GM12878 (cell line): ENCODE results near the gene SPOCK1. TPM values are rescaled to one million over a fixed set of nuclear protein-coding genes. Genes with fewer than 3 reads are reported as not detected.

Experiments
- ATAC-seq: fragments of 200-7000 bp; cut with Tn5 transposase; 3 replicates; pipeline ENCODE4 v1.9.1; 2020; ENCODE audit warnings: mild to moderate bottlenecking, moderate library complexity
- BruUV-seq: library from RNA; stranded (reverse); fragments of 400-500 nt; replicated peaks from 2 replicates; lab custom pipeline; 2021; lab: Mats Ljungman, UMichigan
- CTCF ChIA-PET: fragments of 300-600 bp; sonication (Branson Sonifier 250); formaldehyde crosslinking; extraction: SDS; loops from one replicate; lab custom pipeline; 2021; ENCODE audit warnings: inconsistent platforms; lab: Yijun Ruan, JAX
- POLR2A ChIA-PET: fragments of 350-600 bp; formaldehyde crosslinking; extraction: SDS; loops from one replicate; lab custom pipeline; 2021; ENCODE audit warnings: inconsistent platforms; lab: Charles Lee
- RAD21 ChIA-PET: fragments of 300-600 bp; sonication (Branson Sonifier 250); formaldehyde crosslinking; loops from one replicate; lab custom pipeline; 2023; ENCODE audit warnings: antibody characterized with exemption; ENCODE audit not compliant: unreplicated experiment; lab: Charles Lee
- SMC1A ChIA-PET: fragments of 300-600 bp; sonication (Branson Sonifier 250); formaldehyde crosslinking; loops from one replicate; lab custom pipeline; 2023; ENCODE audit not compliant: unreplicated experiment, uncharacterized antibody; lab: Charles Lee
- DNase-seq: peaks from one replicate; pipeline ENCODE4 v3.0.0-alpha.2; 2011; ENCODE audit warnings: low read depth, low spot score
- FAIRE-seq: peaks from 3 replicates; lab custom pipeline; 2011; peaks lifted over from hg19 to GRCh38; lab: Jason Lieb, UNC
- H2AFZ ChIP-seq: 2 replicates; pipeline ENCODE4 v1.6.0; 2011; ENCODE audit warnings: low read depth, low read length, control low read depth; ENCODE audit not compliant: control insufficient read depth
- H3K27ac ChIP-seq: 2 replicates; pipeline ENCODE4 v1.5.1; 2011; ENCODE audit warnings: control low read depth; ENCODE audit not compliant: control insufficient read depth, insufficient read depth
- H3K27me3 ChIP-seq, 2 experiments: replicated peaks in 1 of 2; 2 replicates each; pipeline versions ENCODE4 v1.6.0 to v1.6.1; 2011; ENCODE audit warnings: low read length in 1 of 2; ENCODE audit not compliant: control insufficient read depth in 2 of 2, insufficient read depth in 2 of 2
- H3K36me3 ChIP-seq, 2 experiments: 2 replicates each; pipeline ENCODE4 v1.5.1; 2011; ENCODE audit warnings: low read length in 1 of 2; ENCODE audit not compliant: control insufficient read depth in 2 of 2, insufficient read depth in 2 of 2
- H3K4me1 ChIP-seq: 2 replicates; pipeline ENCODE4 v1.6.1; 2011; ENCODE audit warnings: mild to moderate bottlenecking, low read length, moderate library complexity, mixed read lengths; ENCODE audit not compliant: control insufficient read depth, insufficient read depth
- H3K4me2 ChIP-seq: 2 replicates; pipeline ENCODE4 v1.6.0; 2011; ENCODE audit warnings: control low read depth; ENCODE audit not compliant: control insufficient read depth, insufficient read depth
- H3K4me3 ChIP-seq: fragments of 200-600 bp; sonication (generic); 2 replicates; pipeline ENCODE4 v1.5.1; 2016
- H3K79me2 ChIP-seq: 2 replicates; pipeline ENCODE4 v1.6.0; 2011; ENCODE audit warnings: low read length; ENCODE audit not compliant: control insufficient read depth, insufficient read depth
- H3K9ac ChIP-seq: 2 replicates; pipeline ENCODE4 v1.8.0; 2011; ENCODE audit warnings: low read length, control low read depth, mixed read lengths; ENCODE audit not compliant: control insufficient read depth, insufficient read depth
- H3K9me3 ChIP-seq: replicated peaks from 3 replicates; pipeline ENCODE4 v1.5.1; 2011; ENCODE audit warnings: mild to moderate bottlenecking, low read length; ENCODE audit not compliant: control insufficient read depth, insufficient read depth
- H4K20me1 ChIP-seq: 2 replicates; pipeline ENCODE4 v1.6.0; 2011; ENCODE audit not compliant: control insufficient read depth, insufficient read depth
- CBFB ChIP-seq: IDR thresholded peaks from 2 replicates; pipeline ENCODE4 v1.6.1; 2016; ENCODE audit warnings: antibody characterized with exemption, low read depth
- CEBPB ChIP-seq, 2 experiments: fragments of 150-350 bp in 1 of 2; IDR thresholded peaks; 2 replicates each; pipeline ENCODE4 v1.6.1; 2012 to 2014; ENCODE audit warnings: low read depth in 2 of 2, low read length in 2 of 2, borderline replicate concordance in 1 of 2, inconsistent platforms in 1 of 2
- CREM ChIP-seq: IDR thresholded peaks from 2 replicates; pipeline ENCODE4 v1.6.1; 2014; ENCODE audit warnings: antibody characterized with exemption, low read depth
- EP300 ChIP-seq, 2 experiments: fragments of 150-350 bp in 1 of 2; IDR thresholded peaks; 2 replicates each; pipeline ENCODE4 v1.6.1; 2011 to 2012; ENCODE audit warnings: low read depth in 2 of 2, low read length in 2 of 2, borderline replicate concordance in 1 of 2, improper control_type of control experiment in 1 of 2, inconsistent platforms in 1 of 2; ENCODE audit not compliant: control insufficient read depth in 1 of 2
- HDAC2 ChIP-seq: fragments of 200-600 bp; sonication (generic); IDR thresholded peaks from 2 replicates; pipeline ENCODE4 v1.6.1; 2017
- KLF5 ChIP-seq: fragments of 450-650 bp; IDR thresholded peaks from 2 replicates; pipeline ENCODE4 v1.6.1; 2014; ENCODE audit warnings: mild to moderate bottlenecking; ENCODE audit not compliant: partially characterized antibody
- MEF2B ChIP-seq: fragments of 450-650 bp; IDR thresholded peaks from 2 replicates; pipeline ENCODE4 v1.6.1; 2018; ENCODE audit warnings: mild to moderate bottlenecking, moderate library complexity; ENCODE audit not compliant: partially characterized antibody, poor library complexity, severe bottlenecking
- NFYA ChIP-seq: IDR thresholded peaks from 2 replicates; pipeline ENCODE4 v1.6.1; 2011; ENCODE audit warnings: low read depth, mild to moderate bottlenecking, low read length, improper control_type of control experiment, borderline replicate concordance
- NR2C1 ChIP-seq: fragments of 450-650 bp; IDR thresholded peaks from 2 replicates; pipeline ENCODE4 v1.6.1; 2017; ENCODE audit warnings: antibody characterized with exemption, mild to moderate bottlenecking, moderate library complexity
- NRF1 ChIP-seq: conservative IDR thresholded peaks from 2 replicates; pipeline ENCODE4 v1.6.1; 2011; ENCODE audit warnings: mild to moderate bottlenecking, low read depth, low read length, improper control_type of control experiment
- POLR2A ChIP-seq: IDR thresholded peaks from 2 replicates; pipeline ENCODE4 v1.6.1; 2011; ENCODE audit warnings: low read depth, mild to moderate bottlenecking, low read length
- RFX5 ChIP-seq: IDR thresholded peaks from 2 replicates; pipeline ENCODE4 v1.6.1; 2011; ENCODE audit warnings: low read depth, low read length, improper control_type of control experiment
- SMAD1 ChIP-seq: fragments of 450-650 bp; IDR thresholded peaks from 2 replicates; pipeline ENCODE4 v1.6.1; 2018; ENCODE audit warnings: mild to moderate bottlenecking, low read depth; ENCODE audit not compliant: partially characterized antibody
- SUPT20H ChIP-seq: IDR thresholded peaks from 2 replicates; pipeline ENCODE4 v1.6.1; 2011; ENCODE audit warnings: low read depth, mild to moderate bottlenecking, low read length, moderate library complexity, borderline replicate concordance; ENCODE audit not compliant: control insufficient read depth
- TAF1 ChIP-seq: IDR thresholded peaks from 2 replicates; pipeline ENCODE4 v1.6.1; 2011; ENCODE audit warnings: mild to moderate bottlenecking, low read depth, low read length, borderline replicate concordance
- TBL1XR1 ChIP-seq: IDR thresholded peaks from 2 replicates; pipeline ENCODE4 v1.6.1; 2012; ENCODE audit warnings: low read depth, low read length, improper control_type of control experiment
- ZBTB11 ChIP-seq: fragments of 450-650 bp; formaldehyde crosslinking; IDR thresholded peaks from 2 replicates; pipeline ENCODE4 v1.5.0; 2022; ENCODE audit warnings: mild to moderate bottlenecking, missing genetic modification characterization
- ZNF207 ChIP-seq: fragments of 450-650 bp; IDR thresholded peaks from 2 replicates; pipeline ENCODE4 v1.6.1; 2014; ENCODE audit warnings: antibody characterized with exemption, mild to moderate bottlenecking, borderline replicate concordance
- ZNF622 ChIP-seq: fragments of 450-650 bp; IDR thresholded peaks from 2 replicates; pipeline ENCODE4 v1.6.1; 2017; ENCODE audit warnings: mild to moderate bottlenecking, inconsistent platforms
- WGBS: methylation state at CpG from one replicate; pipeline ENCODE4 v1.1.6; 2016; ENCODE audit warnings: low lambda C conversion rate; ENCODE audit not compliant: insufficient replicate concordance, insufficient coverage; ENCODE audit errors: missing lambda C conversion rate; 5-methylcytosine and 5-hydroxymethylcytosine counted together
- in situ Hi-C: fragments of 300-500 bp; cut with MboI; formaldehyde crosslinking; loops from 9 replicates; pipeline ENCODE4 v1.14.3; 2018; ENCODE audit warnings: mixed read lengths
- intact Hi-C: fragments of 100-400 bp; cut with micrococcal nuclease; formaldehyde crosslinking; loops from one replicate; pipeline ENCODE4 v1.14.2; 2022; ENCODE audit not compliant: unreplicated experiment
- polyA plus RNA-seq, 11 experiments: library from polyadenylated mRNA; depleted of rRNA in 4 of 11; unstranded in 6 of 11; stranded (reverse) in 5 of 11; fragments of >200 nt; fragmentation: Nextera tagmentation in 4 of 11; fragmentation: Illumina TruSeq in 1 of 11; extraction: Ambion mirVana in 4 of 11; extraction: Trizol in 1 of 11; gene quantifications; 1 replicate in 1 of 11; 2 replicates in 10 of 11; pipeline versions ENCODE4 v1.2.1 to v1.2.3, GENCODE V29; 2011 to 2016; ENCODE audit warnings: inconsistent platforms in 2 of 11, missing spikeins in 2 of 11, low read depth in 1 of 11
- total RNA-seq, 4 experiments: library from RNA; depleted of rRNA in 3 of 4; stranded (reverse); fragments of >200 nt in 3 of 4; fragmentation: Illumina TruSeq in 1 of 4; extraction: Trizol in 1 of 4; gene quantifications; 2 replicates each; pipeline versions ENCODE4 v1.2.1 to v1.2.3, GENCODE V29; 2013 to 2021
- TF ChIP-seq, protein P1 (sequence below): fragments of 450-650 bp; IDR thresholded peaks from 2 replicates; pipeline ENCODE4 v1.6.1; 2017; ENCODE audit warnings: low read depth, mild to moderate bottlenecking, moderate library complexity

SPOCK1 gene
- total and polyA plus RNA-seq, 10 of the 15 experiments (the other 5 are each of a cell fraction or from before 2014, with no cell fraction given), result 0.06 to 0.68 (median 0.25) TPM; not detected in 3

- intact Hi-C loops, result no loop called here
- in situ Hi-C loops, result no loop called here
- BruUV-seq, result no TSS peak
- POLR2A ChIA-PET, result no interaction called here
- Histone ChIP-seq H4K20me1 (no peaks in the 10 kb centered on the region), H3K27me3 (no peaks in the 10 kb centered on the region), H3K9me3 (no peaks in the 10 kb centered on the region), H3K27ac (no peak overlapping the region), H3K4me1 (no peaks in the 10 kb centered on the region)
- RAD21 ChIA-PET, result no interaction called here
- no peak for FAIRE-seq
- TF ChIP-seq TBL1XR1, result no peak
- TF ChIP-seq NFYA, result no peak
- TF ChIP-seq EP300 (IDR thresholded peaks at IDR 0.05; ENCODE audit: borderline replicate concordance in 1 of 2, control insufficient read depth in 1 of 2, low read depth in 2 of 2, low read length in 2 of 2), result no peak
- TF ChIP-seq SUPT20H, result no peak
- TF ChIP-seq KLF5, result no peak
- TF ChIP-seq NRF1, result no peak
- TF ChIP-seq, protein P1, sequence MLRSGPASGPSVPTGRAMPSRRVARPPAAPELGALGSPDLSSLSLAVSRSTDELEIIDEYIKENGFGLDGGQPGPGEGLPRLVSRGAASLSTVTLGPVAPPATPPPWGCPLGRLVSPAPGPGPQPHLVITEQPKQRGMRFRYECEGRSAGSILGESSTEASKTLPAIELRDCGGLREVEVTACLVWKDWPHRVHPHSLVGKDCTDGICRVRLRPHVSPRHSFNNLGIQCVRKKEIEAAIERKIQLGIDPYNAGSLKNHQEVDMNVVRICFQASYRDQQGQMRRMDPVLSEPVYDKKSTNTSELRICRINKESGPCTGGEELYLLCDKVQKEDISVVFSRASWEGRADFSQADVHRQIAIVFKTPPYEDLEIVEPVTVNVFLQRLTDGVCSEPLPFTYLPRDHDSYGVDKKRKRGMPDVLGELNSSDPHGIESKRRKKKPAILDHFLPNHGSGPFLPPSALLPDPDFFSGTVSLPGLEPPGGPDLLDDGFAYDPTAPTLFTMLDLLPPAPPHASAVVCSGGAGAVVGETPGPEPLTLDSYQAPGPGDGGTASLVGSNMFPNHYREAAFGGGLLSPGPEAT, result no peak
- no peak for TF ChIP-seq MEF2B
- TF ChIP-seq ZNF207, result no peak
- TF ChIP-seq NR2C1, result no peak
- no peak for TF ChIP-seq CBFB
- no peak for TF ChIP-seq HDAC2
- TF ChIP-seq SMAD1, result no peak
- TF ChIP-seq ZNF622, result no peak
- TF ChIP-seq CREM, result no peak
- no peak for TF ChIP-seq TAF1
- no peak for TF ChIP-seq ZBTB11 (CRISPR knock-in tag)
- no peak for TF ChIP-seq POLR2A
- TF ChIP-seq RFX5, result no peak
- no peak for TF ChIP-seq CEBPB (IDR thresholded peaks at IDR 0.05; ENCODE audit: borderline replicate concordance in 1 of 2, low read depth in 2 of 2, low read length in 2 of 2)
- TF ChIP-seq, all 136 proteins: peak for 0
- Histone ChIP-seq H3K4me2 (no peak overlapping the region), H3K4me3 (no peak overlapping the region), H3K9ac (no peak overlapping the region), H3K36me3 (no peaks in the 10 kb centered on the region), H3K79me2 (no peaks in the 10 kb centered on the region), H2AFZ (no peak overlapping the region)
- no peak for ATAC-seq
- ChIA-PET SMC1A (no interaction called here), CTCF (no interaction called here)
- WGBS, result 0% methylated on average over 1 of the region's 1 CpG
- DNase-seq, result no peak
Measured at GRCh38 chr5:137164961-137165360, 334.2 kb downstream of the SPOCK1 start.
